T-helper 22 cell (primary cell): ENCODE measurements around the gene GYPE.
"Not testable (repeated sequence)": the region's sequence is repeated elsewhere in the genome, so short reads cannot be mapped to it uniquely, and the experiment has no call there.

ENCODE experiments used
- DNase-seq: peaks from one replicate; pipeline ENCODE4 v3.0.0-alpha.2; 2020; ENCODE audit warnings: low read depth

The GYPE gene

DNA sequence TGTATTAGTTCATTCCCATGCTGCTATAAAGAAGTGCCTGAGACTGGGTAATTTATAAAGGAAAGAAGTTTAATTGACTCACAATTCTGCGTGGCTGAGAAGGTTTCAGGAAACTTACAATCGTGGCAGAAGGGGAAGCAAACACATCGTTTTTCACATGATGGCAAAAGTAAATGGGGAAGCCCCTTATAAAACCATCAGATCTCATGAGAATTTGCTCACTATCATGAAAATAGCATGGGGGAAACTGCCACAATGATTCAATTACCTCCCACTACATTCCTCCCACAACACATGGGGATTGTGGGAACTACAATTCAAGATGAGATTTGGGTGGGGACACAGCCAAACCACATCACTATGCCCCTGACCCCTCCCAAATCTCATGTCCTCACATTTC, 35.4 kb downstream of the GYPE start:
- DNase-seq: not testable (repeated sequence)

DNA sequence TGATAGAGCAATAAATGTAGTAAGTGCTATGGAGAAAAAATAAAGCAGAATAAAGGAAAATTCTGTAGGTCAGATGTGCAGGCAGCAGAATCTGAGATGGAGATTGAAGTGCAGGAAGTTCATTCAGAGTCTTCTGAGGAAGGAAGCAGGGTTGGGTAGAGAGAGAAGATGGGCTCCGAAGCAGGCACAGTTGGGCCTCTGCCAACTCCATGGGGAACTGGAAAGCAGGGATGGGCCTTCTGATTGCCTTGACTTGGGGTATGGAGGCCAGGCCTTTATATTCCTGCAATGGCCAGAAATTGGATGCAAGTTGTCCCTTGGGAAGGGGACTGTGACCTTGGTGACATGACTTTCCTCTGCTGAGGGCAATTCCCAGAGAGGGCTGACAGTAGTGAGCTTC, 42.6 kb downstream of the GYPE start:
- DNase-seq: not testable (repeated sequence)

DNA sequence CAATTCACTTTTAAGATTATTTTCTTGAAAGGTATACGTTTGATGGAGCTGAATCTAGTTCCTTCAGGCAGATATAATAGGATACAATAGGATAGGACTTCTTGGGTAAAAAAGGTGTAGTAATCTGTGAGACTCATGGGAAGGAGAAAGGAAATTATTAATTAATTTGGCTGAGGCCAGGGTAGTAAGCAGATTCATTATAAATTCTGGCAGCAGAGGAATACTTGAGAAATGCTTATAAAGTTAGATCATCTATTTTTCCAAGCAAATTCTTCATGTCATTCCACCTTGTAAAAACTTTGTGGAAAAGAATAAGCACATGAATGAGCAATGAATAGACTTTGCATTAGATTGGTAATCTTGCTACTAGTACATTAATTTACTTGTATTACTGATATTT, 46.9 kb downstream of the GYPE start:
- DNase-seq: no peak

DNA sequence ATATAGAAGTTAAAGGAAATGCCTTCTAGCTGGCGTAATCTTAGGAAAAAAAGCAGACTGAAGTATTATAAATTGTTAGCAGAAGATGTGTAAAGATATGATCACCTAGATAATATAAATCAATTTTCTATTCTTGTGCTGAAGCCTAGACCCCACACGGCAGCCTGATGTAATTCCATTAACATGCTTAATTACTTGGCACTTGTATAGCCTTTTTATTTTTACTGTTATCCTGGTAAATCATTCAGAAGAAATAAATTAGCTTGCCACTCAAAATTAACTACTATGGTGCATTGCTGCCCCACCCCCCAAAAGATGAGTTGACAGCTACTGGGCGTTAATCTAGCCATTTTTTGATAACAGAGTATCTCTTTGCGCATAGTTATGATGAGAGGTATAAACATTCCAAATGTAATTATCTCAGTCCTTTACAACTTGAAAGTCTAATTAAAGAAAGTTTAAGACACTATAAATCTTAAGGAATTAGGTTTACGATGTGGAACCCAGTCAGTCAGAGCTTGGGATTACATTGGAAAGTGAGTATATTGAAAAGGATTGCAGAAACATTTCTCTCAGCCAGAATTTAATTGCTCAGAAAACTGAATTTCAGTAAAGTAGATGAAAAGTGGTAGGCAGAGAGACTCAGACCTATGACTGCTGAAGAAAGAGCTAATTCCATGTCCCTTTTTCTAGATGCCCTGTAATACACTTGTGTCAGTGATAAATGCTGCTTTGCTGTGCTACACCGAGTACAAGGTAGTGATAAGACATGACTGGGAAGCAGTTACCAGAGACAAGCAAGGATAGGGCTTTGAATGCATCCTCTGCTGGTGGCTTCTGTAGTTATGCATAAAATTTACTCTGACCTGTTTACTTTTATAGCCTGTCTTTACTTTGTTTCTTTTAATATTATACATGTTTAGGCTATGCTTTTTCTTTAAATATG, 47.7 kb downstream of the GYPE start:
- DNase-seq: not testable (repeated sequence)

DNA sequence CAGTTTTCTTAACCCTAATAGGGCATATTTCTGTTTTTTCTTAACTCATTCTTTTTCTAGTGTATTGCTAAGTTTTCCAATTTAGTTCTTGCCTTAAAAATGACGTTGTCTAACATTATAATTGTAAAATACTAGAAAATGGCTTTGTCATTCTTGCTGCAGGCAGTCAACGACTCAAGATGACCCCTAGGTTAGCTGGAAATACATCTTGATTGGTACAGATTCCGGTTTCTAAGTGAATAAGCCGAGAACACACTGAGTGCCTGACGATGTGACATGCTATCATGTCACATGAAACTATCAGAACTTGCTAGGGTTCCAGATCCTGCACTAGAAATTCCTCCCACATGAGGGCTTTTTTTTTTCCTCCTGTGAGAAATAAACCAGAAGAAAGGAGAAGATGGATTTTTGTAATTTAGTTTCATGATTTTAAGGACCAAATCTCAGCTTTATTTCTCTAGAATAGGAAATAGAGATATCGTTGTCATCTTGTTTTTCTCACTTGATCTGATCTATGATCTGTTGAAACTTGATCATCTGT, 49.3 kb downstream of the GYPE start:
- not testable (repeated sequence) for DNase-seq

DNA sequence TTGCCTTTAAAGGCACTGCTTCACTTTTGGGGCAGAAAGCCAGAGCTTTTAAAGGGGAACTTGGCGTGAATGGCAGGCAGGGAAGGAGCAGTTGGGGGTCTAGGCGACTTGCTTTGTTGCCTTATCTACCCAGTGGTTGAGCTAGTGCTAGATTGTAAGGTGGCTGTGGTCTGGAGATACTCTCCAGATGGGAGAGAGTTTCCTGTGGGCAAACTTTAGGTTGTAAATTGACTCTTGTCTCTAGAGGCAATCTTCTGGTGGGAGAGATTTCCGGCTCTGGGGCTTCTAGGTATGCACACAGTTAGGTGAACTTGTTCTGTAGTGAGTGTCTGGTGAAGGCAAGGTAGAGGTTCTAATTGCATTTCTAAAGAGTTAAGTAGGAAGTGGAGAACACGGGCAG, 50.7 kb downstream of the GYPE start:
- DNase-seq: not testable (repeated sequence)

DNA sequence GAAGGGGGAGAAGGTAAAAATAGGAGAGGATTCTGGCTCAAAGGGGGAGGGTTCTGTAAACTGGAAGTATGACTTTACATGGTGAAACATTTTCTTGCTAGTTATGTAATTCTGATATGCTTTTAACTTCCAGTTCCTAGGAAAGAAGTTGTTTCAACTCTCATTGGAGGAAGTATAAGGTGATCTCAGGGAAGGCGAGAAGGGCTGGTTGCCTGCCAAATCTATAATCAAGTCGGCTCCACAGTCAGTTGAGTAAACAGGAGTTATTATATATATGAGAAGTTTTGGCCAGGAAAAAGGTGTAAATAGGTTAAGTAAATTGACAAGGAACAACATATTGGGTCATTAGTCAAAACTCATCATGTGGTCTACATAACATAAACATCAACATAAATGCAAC, 56.1 kb downstream of the GYPE start:
- not testable (repeated sequence) for DNase-seq

DNA sequence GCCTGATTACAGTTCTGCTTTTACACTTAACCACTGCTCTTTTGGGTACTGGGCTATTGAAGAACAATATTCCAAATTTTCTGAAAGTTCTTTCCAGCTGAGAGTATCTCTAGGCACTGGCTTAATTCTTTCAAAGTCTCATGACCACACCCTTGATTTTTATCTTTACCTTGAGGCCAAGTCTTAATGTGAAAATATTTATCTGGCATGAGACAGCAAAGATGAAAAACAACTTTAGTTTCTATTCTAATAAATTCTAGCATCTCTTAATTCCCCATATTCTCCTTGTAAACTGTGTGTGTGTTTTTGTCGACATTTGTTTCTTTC, 61.9 kb downstream of the GYPE start:
- DNase-seq: not testable (repeated sequence)

DNA sequence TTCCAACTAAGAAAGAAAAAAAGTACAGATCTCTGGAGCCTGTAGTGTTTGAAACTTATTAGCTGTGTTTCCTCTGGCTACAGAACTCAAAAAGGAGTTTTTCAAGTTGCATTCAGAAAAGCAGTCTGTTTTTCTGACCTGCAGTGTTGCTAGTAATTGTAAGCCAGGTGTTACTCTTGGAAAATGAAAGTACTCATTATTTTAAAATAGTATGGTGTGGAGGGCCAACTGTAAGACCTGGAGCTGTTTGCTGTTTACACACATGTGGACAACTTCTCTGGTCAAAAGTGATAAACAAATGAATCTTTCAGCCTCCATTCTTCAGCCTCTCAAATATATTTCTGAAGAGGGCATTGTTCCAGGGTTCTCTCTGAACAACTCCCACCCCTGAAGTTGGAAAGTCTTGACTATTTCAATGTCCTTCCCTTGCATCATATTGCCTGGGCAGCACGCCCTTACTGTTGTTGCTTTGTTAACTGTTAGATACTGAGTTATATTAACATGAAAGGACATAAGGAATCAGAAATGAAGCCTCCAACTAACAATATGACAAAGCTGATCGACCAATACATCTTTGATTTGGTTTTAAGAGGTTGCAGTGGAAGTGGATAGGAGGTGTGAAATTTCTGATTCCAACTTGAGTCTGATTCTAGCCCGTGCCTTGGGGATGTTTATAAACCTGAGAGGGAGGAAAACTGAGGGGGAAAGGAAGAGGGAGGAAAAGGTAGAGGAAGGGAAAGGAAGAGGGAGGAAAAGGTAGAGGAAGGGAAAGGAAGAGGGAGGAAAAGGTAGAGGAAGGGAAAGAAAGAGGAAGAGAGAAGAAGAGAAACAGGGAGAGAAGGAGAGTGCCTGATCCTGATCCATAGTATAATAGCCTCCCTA, 62.5 kb downstream of the GYPE start:
- DNase-seq: not testable (repeated sequence)

DNA sequence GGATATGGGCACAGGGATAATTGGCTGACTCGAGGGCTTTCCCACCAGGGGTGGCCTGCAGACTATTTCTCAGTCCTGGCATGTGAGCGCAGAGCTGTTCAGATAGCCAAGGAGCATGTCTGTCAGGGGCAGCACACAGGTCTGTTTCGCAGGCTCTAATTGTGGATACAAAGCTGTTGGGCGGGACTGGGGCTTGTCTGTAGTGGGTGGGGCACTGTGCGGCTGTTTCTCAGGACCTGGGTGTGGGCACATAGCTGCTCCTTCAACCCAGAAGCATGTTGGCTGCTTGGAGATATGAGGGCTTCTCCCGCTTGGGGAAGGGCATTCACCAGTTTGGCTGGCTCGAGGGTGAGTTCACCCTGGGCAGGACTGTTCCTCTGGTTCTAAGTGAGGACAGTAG, 65.9 kb downstream of the GYPE start:
- not testable (repeated sequence) for DNase-seq

DNA sequence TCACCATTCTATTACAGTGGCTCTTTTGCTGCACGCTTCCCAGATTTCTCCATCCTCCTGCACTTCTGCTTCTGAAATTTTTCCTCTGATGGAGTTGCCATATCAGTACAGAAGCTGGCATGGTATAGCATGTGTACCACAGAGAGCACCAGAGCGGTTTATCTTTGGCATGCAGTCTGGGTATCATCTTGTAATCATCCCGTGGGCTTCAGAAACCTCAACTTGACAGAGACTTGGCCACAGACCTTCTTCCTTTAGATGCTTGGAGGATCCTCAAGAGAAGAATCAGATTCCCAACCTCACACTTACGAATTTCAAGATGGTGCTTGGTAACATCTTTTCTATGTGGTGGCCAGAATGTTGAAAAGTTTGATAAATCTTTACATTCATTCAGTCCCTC, 71.2 kb downstream of the GYPE start:
- DNase-seq: not testable (repeated sequence)

DNA sequence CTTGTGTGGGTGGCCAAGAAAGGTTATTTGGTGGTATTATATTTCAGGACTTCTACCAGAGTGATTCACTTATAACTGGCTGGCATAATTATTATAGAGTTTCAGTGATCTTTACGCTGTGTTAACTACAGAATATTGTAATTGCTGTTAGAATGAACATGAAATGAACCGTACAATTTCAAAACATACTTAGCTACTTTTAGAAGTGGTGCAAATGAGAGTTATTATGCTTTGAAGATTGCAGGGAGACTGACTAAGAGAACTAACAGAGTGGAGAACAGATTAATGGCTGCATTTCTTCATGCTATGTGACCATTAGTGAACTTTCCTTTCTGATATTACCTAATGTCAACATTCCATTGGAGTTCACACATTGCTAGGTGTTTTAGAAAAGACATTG, 71.7 kb downstream of the GYPE start:
- not testable (repeated sequence) for DNase-seq

DNA sequence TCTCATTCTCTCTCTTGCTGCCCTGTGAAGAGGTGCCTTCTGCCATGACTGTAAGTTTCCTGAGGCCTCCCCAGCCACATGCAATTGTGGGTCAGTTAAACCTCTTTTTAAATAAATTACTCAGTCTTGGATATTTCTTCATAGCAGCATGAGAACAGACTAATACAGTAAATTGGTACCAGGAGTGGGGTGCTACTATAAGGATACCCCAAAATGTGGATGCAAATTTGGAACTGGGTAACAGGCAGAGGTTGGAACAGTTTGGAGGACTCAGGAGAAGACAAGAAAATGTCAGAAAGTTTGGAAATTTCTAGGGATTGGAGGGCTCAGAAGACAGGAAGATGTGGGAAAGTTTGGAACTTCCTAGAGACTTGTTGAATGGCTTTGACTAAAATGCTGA, 74.8 kb downstream of the GYPE start:
- DNase-seq: not testable (repeated sequence)

DNA sequence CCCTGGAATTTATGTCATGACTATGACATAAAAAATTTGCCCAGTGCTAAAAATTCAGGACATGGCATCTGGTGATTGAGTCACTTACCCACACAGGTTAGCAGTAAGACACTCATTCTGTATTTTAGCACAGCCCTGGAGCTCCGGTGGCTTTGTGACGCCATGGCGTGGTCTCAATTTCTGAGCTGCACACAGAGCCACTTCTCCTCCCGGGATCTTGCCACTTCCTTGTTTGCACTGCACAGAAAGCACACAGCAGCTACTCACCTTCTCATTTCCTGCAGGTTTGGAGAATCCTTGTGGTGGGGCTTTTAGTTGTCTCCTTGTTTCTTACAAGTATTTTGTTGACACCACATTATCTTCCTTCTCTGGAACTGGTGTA, 76.1 kb downstream of the GYPE start:
- not testable (repeated sequence) for DNase-seq
